CD4-positive, alpha-beta T cell treated with Interleukin-17A for 4 hours (primary cell): ENCODE data around the gene LCOR.
"Not testable (repeated sequence)": the region's sequence is repeated elsewhere in the genome, so short reads cannot be mapped to it uniquely, and the experiment has no call there.

Experiments
- DNase-seq: peaks from one replicate; pipeline ENCODE4 v3.0.0-alpha.2; 2020; ENCODE audit warnings: mixed read lengths

LCOR gene

GRCh38 chr10:97016728-97017473 is 184.8 kb downstream of the LCOR start:
- no peak for DNase-seq

GRCh38 chr10:97017474-97017903 is 185.4 kb downstream of the LCOR start:
- no peak for DNase-seq

- DNase-seq: no peak
Measured at GRCh38 chr10:97018251-97019212, 186.4 kb downstream of the LCOR start.

GRCh38 chr10:97019213-97019844 is 187.2 kb downstream of the LCOR start:
- DNase-seq: no peak

GRCh38 chr10:97020452-97021400 is 188.6 kb downstream of the LCOR start:
- DNase-seq: no peak

- DNase-seq: no peak
Measured at GRCh38 chr10:97022616-97023015, 190.5 kb downstream of the LCOR start.

- DNase-seq: no peak
Measured at GRCh38 chr10:97023401-97024167, 191.5 kb downstream of the LCOR start.

GRCh38 chr10:97024168-97025073 is 192.3 kb downstream of the LCOR start:
- no peak for DNase-seq

- peak; percentile 62 for DNase-seq
Measured at GRCh38 chr10:97025613-97026242, 193.6 kb downstream of the LCOR start.

- no peak for DNase-seq
Measured at GRCh38 chr10:97028126-97028831, 196.2 kb downstream of the LCOR start.

GRCh38 chr10:97028832-97029178 is 196.7 kb downstream of the LCOR start:
- DNase-seq: no peak

- DNase-seq: no peak
Measured at GRCh38 chr10:97029271-97029670, 197.2 kb downstream of the LCOR start.

- DNase-seq: no peak
Measured at GRCh38 chr10:97030894-97031293, 198.8 kb downstream of the LCOR start.

- DNase-seq: no peak
Measured at GRCh38 chr10:97031459-97031858, 199.4 kb downstream of the LCOR start.

- no peak for DNase-seq
Measured at GRCh38 chr10:97032624-97033023, 200.5 kb downstream of the LCOR start.

GRCh38 chr10:97033841-97034240 is 201.7 kb downstream of the LCOR start:
- not testable (repeated sequence) for DNase-seq

GRCh38 chr10:97034301-97034700 is 202.2 kb downstream of the LCOR start:
- no peak for DNase-seq

- no peak for DNase-seq
Measured at GRCh38 chr10:97034958-97035769, 203.1 kb downstream of the LCOR start.
